RWPE2 (cell line): ENCODE data around the gene PADI2.

Source experiments
- ATAC-seq: fragments of 200-7000 bp; cut with Tn5 transposase; 3 replicates; pipeline ENCODE4 v1.9.1; 2021; ENCODE audit warnings: low read depth
- DNase-seq: peaks from one replicate; pipeline ENCODE4 v3.0.0-alpha.2; 2020; ENCODE audit warnings: low spot score
- H3K27ac ChIP-seq: fragments of 450-650 bp; 2 replicates; pipeline ENCODE4 v1.5.1; 2017; ENCODE audit warnings: mild to moderate bottlenecking; ENCODE audit not compliant: poor library complexity, severe bottlenecking
- H3K27me3 ChIP-seq: fragments of 250-450 bp; sonication (Bioruptor Pico); 2 replicates; pipeline ENCODE4 v1.5.1; 2021; ENCODE audit warnings: mild to moderate bottlenecking, moderate library complexity; ENCODE audit not compliant: insufficient read depth, poor library complexity, severe bottlenecking
- H3K36me3 ChIP-seq: fragments of 250-450 bp; sonication (Bioruptor Pico); 2 replicates; pipeline ENCODE4 v1.5.1; 2020; ENCODE audit warnings: low read depth, mild to moderate bottlenecking, moderate library complexity
- H3K4me1 ChIP-seq: fragments of 250-450 bp; sonication (Bioruptor Pico); 2 replicates; pipeline ENCODE4 v1.5.1; 2021; ENCODE audit warnings: mild to moderate bottlenecking, moderate library complexity; ENCODE audit not compliant: insufficient read depth, poor library complexity, severe bottlenecking
- H3K4me3 ChIP-seq: fragments of 250-450 bp; sonication (Bioruptor Pico); 2 replicates; pipeline ENCODE4 v1.5.1; 2021; ENCODE audit warnings: mild to moderate bottlenecking, moderate library complexity; ENCODE audit not compliant: severe bottlenecking
- H3K9me3 ChIP-seq: fragments of 250-450 bp; sonication (Bioruptor Pico); 2 replicates; pipeline ENCODE4 v1.5.1; 2021; ENCODE audit warnings: mild to moderate bottlenecking, moderate library complexity; ENCODE audit not compliant: severe bottlenecking
- CTCF ChIP-seq: fragments of 450-650 bp; IDR thresholded peaks from one replicate; pipeline ENCODE4 v1.5.1; 2017; ENCODE audit warnings: mild to moderate bottlenecking, moderate library complexity; ENCODE audit not compliant: poor library complexity, severe bottlenecking

The PADI2 gene

GRCh38 chr1:17161926-17162800 is 42.9 kb upstream of the PADI2 start:
- Histone ChIP-seq H3K4me1 (peaks cover 6% of the 10 kb centered on the region), H3K9me3 (no peaks in the 10 kb centered on the region), H3K4me3 (no peak overlapping the region), H3K27ac (peak overlapping the region; percentile 64), H3K27me3 (no peaks in the 10 kb centered on the region), H3K36me3 (no peaks in the 10 kb centered on the region)
- DNase-seq (no peak), ATAC-seq (peak; percentile 11; the same call in 2 of the 3 replicates)
- TF ChIP-seq CTCF = no peak

- no peak for TF ChIP-seq CTCF
- H3K9me3 ChIP-seq = no peaks in the 10 kb centered on the region
- H3K27me3 ChIP-seq = no peaks in the 10 kb centered on the region
- H3K27ac ChIP-seq = peak overlapping the region; percentile 64
- DNase-seq (no peak), ATAC-seq (no peak)
- H3K36me3 ChIP-seq = no peaks in the 10 kb centered on the region
- peaks cover 6% of the 10 kb centered on the region for H3K4me1 ChIP-seq
- no peak overlapping the region for H3K4me3 ChIP-seq
These were observed 42.0 kb upstream of the PADI2 start for GRCh38 chr1:17161137-17161740.

- H3K9me3 ChIP-seq = peaks cover 15% of the 10 kb centered on the region
- peaks cover 6% of the 10 kb centered on the region for H3K4me1 ChIP-seq
- no peaks in the 10 kb centered on the region for H3K27me3 ChIP-seq
- DNase-seq (no peak), ATAC-seq (no peak)
- no peak for TF ChIP-seq CTCF
- no peak overlapping the region for H3K27ac ChIP-seq
- H3K4me3 ChIP-seq = no peak overlapping the region
- H3K36me3 ChIP-seq = no peaks in the 10 kb centered on the region
These were observed 39.7 kb upstream of the PADI2 start for GRCh38 chr1:17158961-17159360.

- no peak overlapping the region for H3K27ac ChIP-seq
- no peaks in the 10 kb centered on the region for H3K4me1 ChIP-seq
- H3K4me3 ChIP-seq = no peak overlapping the region
- no peak for TF ChIP-seq CTCF
- no peaks in the 10 kb centered on the region for H3K27me3 ChIP-seq
- H3K36me3 ChIP-seq = no peaks in the 10 kb centered on the region
- no peak for DNase-seq
- ATAC-seq = no peak
- peaks cover 15% of the 10 kb centered on the region for H3K9me3 ChIP-seq
These were observed 36.9 kb upstream of the PADI2 start for GRCh38 chr1:17156108-17156507.
